HG02870 (cell line): ENCODE data around the gene EXOG.

Experiments used
- ATAC-seq: cut with Tn5 transposase; IDR thresholded peaks from one replicate; pipeline ENCODE4 v1.9.1; 2021; ENCODE audit warnings: mild to moderate bottlenecking, moderate library complexity; ENCODE audit not compliant: unreplicated experiment

EXOG gene

DNA sequence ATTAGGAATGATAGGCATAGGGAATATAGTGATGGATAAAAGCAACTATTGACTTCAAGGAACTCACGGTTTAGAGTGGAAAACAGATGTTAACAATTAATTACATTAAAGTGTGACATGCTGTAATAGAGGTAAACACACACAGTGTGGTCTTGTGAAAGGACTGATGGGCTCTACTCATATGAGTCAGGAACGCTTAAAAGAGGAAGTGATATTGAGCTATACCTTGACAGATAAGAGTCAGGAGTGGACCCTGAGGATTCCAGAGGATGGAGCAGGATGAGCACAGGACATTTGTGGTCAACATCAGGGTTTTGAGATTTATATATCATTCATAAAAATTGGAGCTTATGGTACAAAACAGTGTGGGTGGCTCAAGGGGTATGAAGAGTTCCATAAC lies 11.0 kb downstream of the EXOG start:
- ATAC-seq, result peak; percentile 98

DNA sequence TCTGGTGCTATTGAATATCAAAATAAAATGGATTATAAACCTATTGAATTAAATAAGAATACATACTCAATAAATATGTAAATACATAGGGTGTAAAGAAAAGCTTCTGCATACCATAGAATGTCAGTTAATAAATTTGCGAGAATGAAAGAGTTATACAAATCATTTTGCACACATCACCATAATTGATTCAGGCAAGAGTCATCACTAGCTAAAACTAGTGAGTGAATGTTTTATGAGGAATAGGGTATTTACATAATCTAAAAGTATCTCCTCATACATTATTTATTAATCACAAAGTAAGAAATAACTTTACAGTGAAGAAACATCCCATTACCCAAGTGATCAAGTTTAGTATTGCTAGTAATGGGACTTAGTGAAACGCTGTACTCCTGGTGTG lies 13.6 kb downstream of the EXOG start:
- ATAC-seq, result no peak

DNA sequence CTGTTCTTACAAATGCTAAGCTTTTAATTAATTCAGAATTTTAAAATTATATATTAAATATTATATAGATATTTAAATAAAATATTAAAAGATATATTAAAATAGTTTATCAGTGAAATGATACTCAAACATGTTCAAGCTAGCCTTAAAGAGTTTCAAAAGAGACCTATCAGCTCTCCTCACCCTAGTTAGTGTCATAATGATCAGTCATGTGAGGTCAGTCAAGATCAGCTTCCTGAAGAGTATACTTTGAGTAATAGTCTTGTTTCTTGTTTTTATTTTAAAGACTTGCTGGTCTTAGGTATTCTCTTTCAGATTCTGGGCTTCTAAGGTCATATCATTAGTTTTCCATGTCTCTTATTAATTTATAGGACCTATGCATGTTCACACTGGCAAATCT lies 14.5 kb downstream of the EXOG start:
- no peak for ATAC-seq

DNA sequence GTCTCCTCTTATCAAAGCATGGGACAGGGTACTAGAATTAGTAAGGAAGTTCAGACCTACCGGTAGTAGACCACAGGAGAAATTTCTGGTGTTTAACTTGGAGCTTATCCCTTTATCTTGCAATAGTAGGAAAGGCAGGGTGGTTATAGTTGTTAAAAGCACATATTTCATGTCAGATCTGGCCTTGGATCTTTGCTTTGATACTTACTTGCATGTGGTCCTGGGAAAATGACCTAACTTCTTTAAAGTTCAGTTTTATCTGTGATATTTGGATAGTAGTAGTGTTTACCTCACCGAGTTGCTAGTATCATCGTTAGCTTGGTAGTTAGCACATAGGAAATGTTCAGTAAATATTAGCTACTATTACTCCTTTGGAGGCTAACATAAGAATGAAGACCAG lies 15.4 kb downstream of the EXOG start:
- ATAC-seq, result no peak

DNA sequence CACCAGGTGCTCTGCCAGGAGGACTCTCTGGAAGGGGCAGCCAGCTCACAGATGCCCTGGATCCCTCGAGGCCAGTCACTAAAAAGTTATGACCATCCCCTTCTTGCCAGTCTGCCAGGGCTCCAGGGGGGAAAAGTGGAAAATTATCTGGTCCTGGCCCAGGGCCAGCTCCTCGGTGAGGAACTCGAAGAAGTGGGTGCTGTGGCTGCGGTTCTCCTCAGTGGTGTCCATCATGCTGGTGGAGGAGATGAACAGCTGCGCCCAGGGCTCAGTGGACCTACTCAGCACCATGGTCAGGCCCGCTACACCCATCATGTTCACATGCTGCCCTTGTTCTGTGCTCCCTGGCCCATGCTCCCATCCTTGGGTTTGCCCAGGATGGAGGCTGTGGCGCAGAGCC lies 19.2 kb downstream of the EXOG start:
- ATAC-seq, result no peak

DNA sequence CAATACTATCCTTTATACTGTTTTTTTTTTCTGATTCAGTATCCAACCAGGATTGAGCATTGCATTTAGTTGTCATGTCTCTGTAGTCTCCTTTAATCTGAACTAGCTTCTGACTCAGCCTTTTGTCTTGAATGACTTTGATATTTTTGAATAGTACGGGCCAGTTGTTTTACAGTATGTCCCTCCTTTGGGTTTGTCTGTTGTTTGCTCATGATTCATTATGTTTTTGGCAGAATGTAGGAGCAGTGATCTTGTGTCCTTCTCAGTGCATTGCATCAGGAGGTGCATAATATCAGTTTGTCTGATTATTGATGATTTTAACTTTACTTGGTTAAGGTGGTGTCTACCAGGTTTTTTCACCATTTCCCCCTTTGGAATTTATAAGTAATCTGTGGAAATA lies 20.5 kb downstream of the EXOG start:
- ATAC-seq, result no peak

DNA sequence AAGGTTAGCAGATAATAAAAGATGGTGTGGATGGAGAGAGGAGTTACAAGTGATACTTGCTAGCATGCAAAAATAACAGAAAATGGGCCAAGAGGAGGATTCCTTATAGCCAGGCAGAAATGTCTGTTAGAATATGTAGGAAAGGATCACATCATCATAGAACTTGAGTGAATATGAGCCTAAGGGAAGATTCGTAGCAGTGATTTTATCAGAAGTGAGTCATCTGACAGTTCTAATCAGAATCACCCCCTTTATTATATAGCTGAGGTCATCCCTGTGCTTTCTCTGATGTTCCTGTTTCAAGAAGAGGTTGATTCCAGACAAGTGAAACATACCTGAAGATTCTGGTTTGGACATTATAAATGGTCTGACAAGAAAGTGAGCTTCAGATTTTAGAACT lies 22.9 kb downstream of the EXOG start:
- no peak for ATAC-seq

DNA sequence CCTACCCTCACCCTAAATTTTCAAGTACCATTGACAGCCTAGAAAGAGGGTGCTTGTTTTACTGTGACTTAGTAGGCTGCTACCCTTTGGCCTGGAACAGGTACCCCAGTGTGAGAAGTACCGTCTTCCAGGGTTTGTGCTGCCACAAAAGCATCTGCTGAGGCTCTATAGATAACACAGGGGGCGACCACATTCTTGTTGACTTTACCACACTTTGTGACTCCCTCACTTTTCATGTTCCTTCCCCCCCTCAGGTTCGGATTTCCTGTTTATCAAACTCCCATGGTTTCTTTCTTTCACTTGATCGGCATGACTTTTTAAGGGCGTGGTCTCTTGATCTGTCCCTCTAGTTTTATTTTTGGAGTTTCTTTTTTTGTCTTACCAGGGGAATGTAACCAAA lies 23.5 kb downstream of the EXOG start:
- ATAC-seq, result no peak

DNA sequence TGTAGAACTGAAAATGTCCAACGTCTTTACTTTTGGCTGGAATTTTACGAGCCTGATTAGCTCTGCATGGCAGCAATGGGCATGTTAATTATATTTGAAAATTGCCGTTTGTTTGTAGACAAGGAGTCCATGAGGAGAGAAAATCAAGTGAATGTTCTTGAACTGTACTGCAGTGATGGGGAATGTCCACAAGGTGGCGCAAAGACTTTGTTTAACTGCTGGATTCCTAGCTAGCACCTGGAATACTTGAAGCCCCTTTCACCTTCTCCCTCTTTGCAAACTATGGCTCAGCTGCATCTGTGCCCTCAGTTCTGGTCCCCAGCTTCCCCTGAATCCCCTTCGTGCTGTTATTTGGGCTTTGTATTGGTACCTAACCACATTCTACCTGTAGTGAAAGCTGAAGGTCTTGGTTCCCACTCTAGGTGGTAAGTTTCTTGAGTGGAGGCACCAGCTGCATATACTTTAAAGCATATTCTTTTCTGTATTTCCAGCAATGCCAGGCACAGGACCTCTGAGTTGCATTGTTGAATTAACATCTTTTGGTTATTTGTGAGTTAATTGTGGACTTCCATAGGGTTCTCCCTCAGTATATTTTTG lies 25.3 kb downstream of the EXOG start:
- ATAC-seq, result no peak

DNA sequence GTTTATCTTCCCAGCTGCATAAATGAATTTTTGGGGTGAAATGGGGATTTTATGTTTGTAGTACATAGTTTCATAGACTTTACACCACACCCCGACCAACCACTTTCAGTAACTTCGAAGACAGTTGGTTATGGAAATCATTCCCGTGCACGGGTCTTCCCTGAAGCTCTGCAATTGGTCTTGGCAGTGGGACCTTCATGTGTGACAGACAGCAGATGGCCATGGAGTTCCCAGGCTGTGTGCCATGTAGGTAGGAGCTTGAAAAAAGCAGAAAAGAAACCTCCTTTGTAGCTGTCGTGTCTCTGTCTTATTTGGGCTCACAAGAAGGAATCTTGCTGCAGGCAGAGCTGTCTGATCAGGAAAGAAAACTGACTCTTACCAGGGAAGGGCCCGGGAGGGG lies 25.9 kb downstream of the EXOG start:
- no peak for ATAC-seq

DNA sequence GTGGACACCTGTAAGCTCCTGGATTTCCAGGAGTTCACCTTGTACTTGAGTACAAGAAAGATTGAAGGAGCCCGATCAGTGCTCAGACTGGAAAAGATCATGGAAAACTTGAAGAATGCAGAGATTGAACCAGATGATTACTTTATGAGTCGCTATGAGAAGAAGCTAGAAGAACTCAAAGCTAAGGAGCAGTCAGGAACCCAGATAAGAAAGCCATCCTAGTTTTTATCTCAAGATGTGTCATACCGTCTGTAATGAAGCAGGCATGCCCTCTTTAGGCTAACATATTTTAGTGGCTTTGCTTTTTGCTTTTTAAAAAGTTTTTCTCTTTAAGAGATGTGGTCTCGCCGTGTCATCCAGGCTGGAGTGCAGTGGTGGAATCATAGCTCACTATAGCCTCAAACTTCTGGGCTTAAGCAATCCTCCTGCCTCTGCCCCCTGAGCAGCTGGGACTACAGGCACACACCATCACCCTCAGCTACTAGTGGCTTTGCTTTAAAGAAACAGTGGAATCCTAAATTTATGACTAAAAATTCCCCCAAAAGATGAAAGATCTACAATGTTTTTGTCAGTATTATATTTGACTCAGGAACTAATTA lies 28.1 kb downstream of the EXOG start:
- ATAC-seq, result no peak

DNA sequence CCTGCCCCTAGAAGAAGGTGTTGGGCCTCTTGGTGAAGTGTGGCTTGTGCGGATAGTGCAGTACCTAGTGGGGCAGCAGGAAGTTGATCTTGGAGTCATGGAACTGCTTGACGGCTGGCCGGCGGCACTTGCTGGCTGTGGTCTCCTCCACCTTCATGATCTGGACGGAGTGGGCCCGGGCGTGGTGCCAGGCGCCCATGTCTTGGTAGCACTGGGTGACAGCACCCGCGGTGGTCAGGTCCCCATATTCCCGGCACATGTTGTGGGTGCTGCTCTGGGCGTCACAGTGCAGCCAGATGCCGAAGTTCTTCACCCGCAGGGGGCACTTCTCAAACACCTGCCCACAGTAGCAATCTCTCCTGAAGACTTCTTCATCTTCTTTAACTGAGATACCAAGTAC lies 30.7 kb downstream of the EXOG start:
- no peak for ATAC-seq

DNA sequence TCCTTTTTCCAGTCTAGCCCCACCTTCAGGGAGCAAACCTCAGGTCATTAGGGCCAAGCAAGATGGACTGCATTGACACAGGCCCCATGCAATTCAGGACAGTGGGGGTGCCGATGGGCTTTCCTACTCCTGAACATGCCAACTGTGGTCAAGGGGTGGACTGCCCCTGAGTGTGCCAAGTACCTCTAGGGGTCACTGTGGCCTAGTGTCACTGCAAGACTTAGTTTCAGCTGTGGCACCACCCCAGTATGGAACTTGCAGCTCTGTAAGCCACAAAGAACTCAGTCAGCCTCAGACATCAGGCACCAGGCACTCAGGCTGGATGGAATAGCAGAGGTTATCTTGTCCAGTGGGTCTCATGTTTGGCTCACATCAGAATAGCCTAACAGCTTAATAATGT lies 32.3 kb downstream of the EXOG start:
- no peak for ATAC-seq

DNA sequence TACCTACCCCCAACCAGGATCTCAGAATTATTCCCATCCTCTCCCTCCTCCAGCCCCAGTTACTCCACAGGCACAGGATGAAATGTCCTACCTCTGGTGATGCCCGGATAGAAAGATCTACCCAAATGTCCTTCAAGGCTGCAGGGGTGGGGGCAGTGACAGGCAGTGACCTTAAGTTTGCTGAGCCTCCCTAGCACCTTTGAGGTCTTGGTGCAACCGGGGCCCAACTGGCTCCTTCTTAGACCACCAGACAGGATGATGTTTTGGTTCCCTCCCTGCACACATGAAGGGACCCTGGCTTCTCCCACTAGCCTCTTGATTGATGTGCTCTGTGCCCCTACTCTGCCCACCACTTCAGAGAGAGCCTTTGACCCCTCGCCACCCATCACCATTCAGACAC lies 36.4 kb downstream of the EXOG start:
- no peak for ATAC-seq

DNA sequence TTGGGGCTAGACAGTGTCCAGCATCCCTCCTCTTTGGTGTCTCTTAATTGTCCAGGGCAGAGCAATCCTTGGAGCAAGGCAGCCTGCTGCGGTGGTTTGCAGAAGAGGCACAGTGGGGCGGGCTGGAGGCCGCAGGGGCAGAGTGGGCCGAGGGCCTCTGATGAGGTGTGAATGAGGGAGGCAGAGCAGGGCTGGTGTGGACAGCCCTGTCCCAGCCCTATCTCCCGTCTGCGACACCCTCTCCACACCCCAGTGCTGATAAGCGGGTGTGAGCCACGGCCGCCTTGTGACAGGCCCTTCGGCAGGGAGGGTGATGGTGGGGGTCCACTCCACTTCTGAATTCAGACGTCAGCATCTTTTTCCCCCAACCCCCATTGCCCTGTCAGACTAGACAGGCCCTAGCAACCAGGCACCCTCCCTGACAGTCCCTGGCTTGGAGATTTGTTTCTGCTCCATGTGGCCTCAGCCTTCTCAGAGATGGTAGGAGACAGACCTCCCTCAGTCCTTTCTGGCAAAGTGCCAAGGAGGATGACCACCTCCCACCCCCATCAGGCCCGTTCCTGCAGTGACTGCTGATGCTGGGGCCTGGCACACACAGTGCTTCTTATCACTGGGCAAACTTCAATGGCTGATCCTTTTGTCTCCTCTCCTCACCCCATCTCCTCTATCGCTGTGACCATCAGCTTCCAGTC lies 37.3 kb downstream of the EXOG start:
- no peak for ATAC-seq

DNA sequence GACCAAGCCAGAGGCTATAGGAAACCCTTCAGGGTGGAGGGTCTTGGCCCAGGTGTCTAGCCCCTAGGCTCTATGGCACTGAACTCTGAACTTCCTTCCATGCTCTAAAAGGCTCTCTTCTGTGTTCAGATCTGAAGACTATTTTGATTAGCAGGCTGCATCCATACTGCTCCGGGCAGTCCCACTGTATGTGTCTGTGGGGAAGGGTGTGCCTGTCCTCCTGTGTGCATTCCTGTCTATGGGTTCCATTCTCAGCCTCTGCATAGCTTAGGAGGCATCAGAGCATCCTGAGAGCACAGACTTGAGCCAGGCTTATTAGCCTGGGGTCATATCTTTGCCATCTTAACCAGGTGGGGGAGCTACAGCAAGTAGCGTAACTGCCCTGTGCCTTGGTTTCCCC lies 38.0 kb downstream of the EXOG start:
- no peak for ATAC-seq

DNA sequence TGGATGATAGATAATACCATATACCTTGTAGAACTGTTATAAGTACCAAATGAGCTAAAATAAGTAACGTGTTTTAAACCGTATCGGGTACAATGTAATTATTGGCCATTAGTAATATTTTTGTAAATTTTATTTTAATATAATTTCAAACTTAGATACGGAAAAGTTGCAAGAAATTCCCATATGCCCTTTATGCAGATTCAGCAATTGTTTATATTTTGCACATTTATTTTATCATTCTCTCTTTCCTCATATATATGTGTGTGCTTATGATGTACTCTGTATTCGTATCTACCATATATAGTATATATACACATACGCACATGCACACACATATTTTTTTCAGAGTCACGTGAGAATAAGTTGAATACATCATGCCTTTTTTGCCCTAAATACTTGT lies 38.5 kb downstream of the EXOG start:
- no peak for ATAC-seq

DNA sequence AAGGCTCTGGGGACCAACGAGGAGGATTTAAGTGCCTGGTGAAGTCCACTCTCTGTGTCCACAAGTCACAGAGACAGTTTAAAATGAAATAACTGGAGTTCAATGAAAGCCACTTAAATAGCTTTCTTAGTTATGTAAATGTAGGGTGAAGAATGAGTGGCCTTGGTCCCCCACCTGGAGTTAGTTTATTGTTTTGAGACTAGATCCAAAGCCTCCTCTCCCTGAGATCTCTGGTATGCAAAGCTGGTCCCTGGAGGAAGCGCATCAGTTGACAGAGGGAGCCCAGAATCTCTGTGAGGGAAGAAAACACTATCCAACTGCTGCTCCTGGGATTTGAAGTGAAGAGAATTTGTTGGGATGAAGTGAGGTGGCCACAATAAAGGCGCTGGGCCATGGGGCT lies 40.5 kb downstream of the EXOG start:
- no peak for ATAC-seq

DNA sequence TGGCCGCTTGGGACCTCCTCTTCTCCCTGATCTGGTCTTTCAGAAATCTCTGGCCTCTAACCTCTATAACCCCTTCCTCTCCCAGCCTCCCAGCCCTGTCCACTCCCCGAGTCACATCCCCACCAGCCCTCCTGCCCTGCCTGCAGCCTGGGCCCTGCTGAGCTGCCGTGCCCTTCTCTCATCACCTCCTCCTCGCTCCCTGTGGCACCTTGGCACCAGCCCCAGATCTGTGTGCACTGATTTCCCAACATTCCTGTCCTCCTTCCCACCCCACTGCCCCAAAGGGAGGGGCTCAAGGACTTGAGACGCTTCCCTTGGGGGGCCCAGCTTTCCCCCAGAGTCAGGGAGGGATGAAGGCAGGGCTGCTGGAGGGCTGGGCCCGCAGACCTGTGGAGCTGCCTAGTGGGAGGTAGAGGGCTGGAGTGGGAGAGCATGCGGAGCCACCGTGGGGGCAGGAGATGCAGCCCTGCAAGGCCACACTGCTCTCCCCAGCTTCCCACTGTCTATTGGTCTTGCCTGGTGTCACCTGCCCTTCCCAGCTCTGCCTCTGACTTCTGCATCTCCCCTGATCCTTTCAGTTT lies 42.7 kb downstream of the EXOG start:
- ATAC-seq, result no peak

DNA sequence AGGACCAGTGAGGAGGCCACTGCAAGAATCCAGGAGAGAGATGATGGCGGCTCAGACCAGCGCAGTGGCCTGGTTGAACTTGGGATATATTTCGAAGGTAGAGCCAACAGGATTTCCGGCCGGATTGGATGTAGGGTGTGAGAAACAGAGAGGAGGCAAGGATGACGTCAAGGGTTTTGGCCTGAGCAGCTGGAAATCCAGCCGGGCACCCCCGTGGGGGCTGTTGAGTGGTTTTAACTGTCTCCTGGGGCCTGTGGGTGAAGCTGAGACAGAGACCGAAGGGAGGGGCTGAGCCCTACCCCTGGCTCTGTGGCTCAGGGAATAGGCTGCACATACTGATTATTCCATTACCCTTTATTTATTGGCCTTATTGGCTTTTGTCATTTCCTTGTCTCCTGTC lies 45.7 kb downstream of the EXOG start:
- ATAC-seq, result no peak

DNA sequence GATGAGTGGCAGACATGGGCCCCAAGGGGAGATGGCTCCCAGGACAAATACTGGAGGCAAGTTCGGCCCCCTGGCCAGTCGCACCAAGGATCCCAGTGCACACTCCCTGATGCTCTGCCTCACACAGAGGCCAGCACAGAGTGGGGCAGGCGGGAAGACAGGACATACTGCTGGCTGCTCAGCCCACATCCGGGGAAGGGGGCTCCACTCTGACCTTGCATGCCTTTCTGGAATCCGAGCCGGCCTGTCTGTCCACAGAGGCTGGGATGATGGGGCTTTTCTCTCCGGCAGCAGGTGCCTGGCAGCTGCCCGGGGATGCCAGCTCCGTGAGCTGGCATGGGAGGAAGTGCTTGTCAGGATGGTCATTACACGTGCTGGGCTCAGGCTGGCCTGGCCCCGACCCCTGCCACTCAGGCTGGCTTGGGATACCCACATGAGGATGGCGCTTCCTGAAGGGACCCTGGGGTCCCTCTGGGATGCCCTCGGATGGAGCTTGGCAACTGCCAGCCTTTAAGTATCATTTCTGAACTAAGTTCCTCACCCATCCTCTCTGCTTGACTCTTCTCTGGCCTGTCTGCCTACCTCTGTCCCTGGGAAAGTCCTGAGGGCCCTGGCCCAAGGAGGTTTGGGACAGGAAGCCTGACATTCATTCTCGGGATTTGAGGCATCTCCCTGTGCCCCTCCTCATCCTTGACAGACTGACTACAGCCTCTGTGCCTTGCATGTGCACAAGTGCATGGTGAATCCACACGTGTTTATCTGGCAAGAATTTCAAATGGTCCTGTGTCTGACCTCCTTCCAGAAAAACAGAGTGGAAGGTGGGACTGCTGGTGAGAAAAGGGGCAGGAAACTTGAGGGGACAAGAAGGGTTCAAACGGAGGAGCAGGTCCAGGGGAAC lies 46.5 kb downstream of the EXOG start:
- ATAC-seq, result no peak
